GM12864 (cell line): Measurements from ENCODE around the gene MITF.

ENCODE experiments used
- DNase-seq: peaks from one replicate; pipeline ENCODE4 v3.0.0-alpha.2; 2011; ENCODE audit warnings: low read depth
- H3K4me3 ChIP-seq: 2 replicates; pipeline ENCODE4 v1.5.1; 2011; ENCODE audit warnings: mild to moderate bottlenecking, low read depth, low read length, control low read depth
- TF ChIP-seq, protein P1 (sequence below): IDR thresholded peaks from 2 replicates; pipeline ENCODE4 v1.5.1; 2011; ENCODE audit warnings: low read depth, mild to moderate bottlenecking, moderate library complexity, low read length, control low read depth, inconsistent platforms; ENCODE audit errors: missing control alignments

The MITF gene

DNA sequence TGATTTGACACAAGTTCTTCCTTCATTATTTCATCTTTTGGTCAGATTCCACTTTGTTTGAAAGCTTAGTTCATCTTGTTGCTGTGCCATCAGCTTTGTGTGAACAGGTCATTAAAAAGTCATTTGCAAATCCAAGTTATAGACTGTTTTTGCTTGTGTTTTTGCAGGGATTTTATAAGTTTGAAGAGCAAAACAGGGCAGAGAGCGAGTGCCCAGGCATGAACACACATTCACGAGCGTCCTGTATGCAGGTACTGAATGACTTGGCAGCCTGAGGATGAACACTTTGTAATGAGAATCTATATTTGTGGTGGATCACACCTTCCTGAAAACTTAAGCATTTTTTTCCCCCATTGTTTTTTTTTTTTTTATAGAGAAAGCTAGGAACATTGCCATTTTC is 199.7 kb downstream of the MITF start:
- no peak for DNase-seq
- no peak overlapping the region for H3K4me3 ChIP-seq
- TF ChIP-seq, protein P1, sequence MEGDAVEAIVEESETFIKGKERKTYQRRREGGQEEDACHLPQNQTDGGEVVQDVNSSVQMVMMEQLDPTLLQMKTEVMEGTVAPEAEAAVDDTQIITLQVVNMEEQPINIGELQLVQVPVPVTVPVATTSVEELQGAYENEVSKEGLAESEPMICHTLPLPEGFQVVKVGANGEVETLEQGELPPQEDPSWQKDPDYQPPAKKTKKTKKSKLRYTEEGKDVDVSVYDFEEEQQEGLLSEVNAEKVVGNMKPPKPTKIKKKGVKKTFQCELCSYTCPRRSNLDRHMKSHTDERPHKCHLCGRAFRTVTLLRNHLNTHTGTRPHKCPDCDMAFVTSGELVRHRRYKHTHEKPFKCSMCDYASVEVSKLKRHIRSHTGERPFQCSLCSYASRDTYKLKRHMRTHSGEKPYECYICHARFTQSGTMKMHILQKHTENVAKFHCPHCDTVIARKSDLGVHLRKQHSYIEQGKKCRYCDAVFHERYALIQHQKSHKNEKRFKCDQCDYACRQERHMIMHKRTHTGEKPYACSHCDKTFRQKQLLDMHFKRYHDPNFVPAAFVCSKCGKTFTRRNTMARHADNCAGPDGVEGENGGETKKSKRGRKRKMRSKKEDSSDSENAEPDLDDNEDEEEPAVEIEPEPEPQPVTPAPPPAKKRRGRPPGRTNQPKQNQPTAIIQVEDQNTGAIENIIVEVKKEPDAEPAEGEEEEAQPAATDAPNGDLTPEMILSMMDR = no peak

- no peak overlapping the region for H3K4me3 ChIP-seq
- no peak for DNase-seq
- TF ChIP-seq, protein P1 = no peak
Measured at GRCh38 chr3:69941037-69941436, 201.8 kb downstream of the MITF start.

GRCh38 chr3:69941439-69942176 is 202.3 kb downstream of the MITF start:
- H3K4me3 ChIP-seq = no peak overlapping the region
- no peak for DNase-seq
- TF ChIP-seq, protein P1 = no peak

DNA sequence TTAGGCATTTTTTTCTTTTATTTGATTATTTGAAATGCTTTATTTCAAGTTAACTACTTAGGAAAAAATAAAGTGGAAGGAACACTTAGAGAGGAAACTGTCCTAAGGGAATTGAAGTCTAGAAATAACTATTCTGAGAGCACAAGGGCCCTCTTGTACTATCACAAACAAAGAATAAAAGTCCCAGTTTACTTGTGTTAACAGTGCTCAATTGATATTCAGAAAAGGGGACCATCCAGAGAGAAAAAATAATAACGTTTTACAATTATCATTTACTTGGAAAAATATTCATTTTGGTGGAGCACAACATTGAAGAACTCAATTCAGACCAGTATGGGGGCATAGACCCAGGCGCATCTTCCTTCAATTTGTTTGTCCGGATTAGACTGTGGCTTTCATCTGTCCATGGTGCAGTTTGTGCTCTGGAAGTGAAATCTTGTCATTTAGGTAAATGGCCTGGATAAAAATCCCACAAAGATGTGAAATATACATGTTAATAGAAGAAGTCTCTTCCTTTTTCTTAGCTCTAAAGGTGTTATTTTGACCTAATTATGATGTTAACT is 205.7 kb downstream of the MITF start:
- no peak for DNase-seq
- TF ChIP-seq, protein P1 = no peak
- H3K4me3 ChIP-seq = no peak overlapping the region

- TF ChIP-seq, protein P1 = peak; percentile 35
- no peak overlapping the region for H3K4me3 ChIP-seq
- no peak for DNase-seq
Measured at GRCh38 chr3:69948246-69948862, 209.1 kb downstream of the MITF start.

DNA sequence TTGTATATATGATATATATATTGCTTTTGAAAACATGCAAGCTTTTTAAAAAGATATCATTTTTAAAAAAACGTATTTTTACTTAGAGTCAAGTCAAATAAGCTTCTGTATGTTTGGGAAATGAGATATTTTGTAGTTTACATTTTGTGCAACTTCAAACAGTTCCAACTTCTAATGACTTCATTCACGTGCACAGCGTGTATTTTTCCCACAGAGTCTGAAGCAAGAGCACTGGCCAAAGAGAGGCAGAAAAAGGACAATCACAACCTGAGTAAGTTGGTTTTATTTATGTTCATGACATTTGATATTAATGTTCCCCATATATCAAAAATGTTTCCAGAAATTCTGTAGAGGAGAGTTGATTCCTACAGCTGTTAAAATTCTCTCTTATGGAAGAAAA is 212.4 kb downstream of the MITF start:
- no peak overlapping the region for H3K4me3 ChIP-seq
- TF ChIP-seq, protein P1 = no peak
- no peak for DNase-seq
